HG02885 (cell line): Measurements from ENCODE around the gene MBP.

Source experiments
- ATAC-seq: cut with Tn5 transposase; IDR thresholded peaks from one replicate; pipeline ENCODE4 v1.9.1; 2021; ENCODE audit warnings: mild to moderate bottlenecking; ENCODE audit not compliant: unreplicated experiment, poor library complexity

MBP gene

GRCh38 chr18:77151772-77152520 is 19.4 kb upstream of the MBP start:
- ATAC-seq: no peak

- ATAC-seq: no peak
Measured at GRCh38 chr18:77151033-77151771, 18.6 kb upstream of the MBP start.

DNA sequence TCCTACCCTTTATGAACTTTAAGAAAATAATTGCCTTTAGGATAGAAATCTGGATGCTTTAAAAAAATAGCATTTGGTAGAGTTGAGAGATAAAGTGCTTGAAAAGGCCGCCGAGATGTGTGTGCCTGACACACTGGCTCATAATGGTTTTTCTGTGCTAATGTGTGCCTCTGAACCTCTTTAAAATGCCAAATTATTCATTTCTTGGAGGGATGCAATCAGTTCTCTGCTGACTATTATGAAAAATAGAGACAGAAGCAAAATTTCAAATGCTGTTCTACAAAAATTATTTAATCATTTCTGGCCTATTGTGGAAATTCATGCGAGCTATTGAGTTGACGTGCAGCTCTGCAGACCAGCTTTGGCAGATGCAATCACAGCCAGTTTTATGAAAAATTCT is 18.0 kb upstream of the MBP start:
- no peak for ATAC-seq

GRCh38 chr18:77148289-77148688 is 15.7 kb upstream of the MBP start:
- no peak for ATAC-seq

- no peak for ATAC-seq
Measured at GRCh38 chr18:77147418-77147852, 14.9 kb upstream of the MBP start.

DNA sequence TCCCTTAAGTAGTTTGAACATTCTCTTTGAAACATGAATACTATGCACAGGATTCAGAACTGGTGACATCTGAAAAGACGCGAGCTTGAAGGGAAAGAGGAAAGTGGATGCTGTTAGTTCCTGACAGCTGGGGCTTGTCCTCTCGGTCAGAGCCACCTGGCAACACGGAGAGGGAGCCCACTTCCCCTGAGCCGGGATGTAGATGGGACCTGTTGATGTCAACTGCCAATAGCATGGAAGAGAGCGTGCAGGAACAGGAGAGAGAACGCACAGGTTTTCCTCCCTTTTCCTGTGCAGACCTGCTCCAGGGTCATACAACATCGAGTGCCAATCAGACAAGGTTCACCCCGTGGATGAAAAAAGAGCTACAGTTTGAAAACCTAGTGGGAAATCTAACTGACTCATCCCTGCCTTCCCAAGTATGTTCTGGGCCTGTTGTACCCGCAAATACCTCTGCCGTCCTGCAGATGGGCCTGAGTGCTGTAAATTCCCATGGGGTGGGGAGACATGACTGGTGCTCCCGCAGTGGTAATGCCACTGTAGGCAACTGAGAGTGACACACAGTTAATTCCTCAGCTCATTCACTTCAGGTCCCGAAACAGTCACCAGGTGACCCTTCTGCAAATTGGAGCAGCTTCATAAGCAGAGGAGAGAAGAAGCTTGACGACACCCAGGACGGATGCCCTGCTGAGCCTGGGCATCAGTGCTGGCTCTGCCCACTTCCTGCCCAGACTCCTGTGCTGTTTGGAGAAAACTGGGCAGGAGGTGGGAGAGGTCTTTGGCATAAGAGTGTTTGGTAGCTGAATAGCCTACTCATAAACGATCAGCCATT is 13.9 kb upstream of the MBP start:
- ATAC-seq: no peak

DNA sequence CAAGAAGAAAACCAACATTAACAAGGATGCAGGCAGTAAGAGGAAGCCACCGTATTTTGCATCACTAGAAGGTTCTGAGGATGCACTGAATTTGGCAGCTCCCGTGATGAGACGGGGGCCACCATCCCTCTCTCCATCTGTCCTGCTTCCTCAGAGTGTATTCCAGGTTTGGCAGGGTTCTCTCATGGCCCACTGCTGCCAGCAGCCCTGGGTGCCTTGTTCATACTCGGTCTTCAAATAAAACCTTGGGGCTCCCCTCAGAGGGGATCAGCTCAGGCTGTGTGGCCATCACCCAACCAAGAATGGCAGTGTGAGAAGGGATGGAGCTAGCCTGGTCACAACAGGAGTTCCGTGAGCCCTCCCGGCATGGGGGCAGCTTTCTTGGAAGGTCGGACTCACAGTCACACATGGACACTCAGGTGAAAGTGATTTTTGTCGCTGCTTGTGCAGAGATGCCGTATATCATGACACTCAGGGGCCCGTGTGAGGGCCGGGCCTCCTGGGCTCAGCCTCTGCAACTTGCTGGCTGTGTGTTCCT is 12.8 kb upstream of the MBP start:
- ATAC-seq: no peak

DNA sequence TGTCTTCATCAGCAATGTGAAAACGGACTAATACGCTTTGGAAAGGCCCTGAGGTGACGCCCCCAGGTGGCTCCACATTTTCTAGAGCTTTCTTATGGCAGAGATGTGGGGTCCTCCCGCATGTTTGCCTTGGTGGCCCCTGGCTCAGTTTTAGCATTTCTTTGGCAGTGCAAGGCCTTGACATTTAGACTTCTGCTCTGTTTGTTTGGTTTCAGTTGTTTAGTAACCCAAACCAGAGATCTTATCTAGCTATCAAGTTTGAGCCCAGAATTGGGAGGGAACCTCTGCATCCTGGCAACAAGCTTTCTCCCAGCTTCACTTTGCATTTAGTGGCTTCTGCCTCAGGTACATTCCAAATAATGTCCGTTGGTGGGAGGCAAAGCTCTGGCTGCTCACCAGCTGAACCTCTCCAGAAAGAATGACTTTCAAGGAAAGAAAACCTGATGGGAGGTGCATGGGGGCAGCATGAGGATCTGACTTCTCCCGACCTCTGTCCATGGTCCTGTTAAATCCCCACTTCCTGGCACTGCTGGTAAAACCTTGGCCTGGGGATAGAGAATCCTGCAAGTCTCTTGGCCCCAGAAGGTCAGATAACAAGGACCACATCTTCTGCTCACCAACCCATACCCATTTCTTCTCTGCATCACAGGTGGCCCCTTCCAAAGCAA is 12.0 kb upstream of the MBP start:
- ATAC-seq: no peak

DNA sequence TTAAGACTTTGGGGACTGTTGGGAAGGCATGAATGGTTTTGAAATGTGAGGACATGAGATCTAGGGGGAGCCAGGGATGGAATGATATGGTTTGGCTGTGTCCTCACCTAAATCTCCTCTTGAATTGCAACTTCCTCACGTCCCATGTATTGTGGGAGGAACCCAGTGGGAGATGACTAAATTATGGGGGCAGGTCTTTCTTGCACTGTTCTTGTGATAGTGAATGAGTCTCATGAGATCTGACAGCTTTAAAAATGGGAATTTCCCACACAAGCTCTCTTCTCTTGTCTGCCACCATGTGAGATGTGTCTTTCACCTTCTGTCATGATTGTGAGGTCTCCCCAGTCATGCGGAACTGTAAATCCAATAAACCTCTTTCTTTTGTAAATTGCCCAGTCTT is 11.5 kb upstream of the MBP start:
- ATAC-seq: no peak

- no peak for ATAC-seq
Measured at GRCh38 chr18:77143196-77143595, 10.6 kb upstream of the MBP start.

GRCh38 chr18:77141401-77142118 is 9.0 kb upstream of the MBP start:
- no peak for ATAC-seq

GRCh38 chr18:77140439-77141109 is 8.0 kb upstream of the MBP start:
- ATAC-seq: peak; percentile 57

- no peak for ATAC-seq
Measured at GRCh38 chr18:77140030-77140429, 7.4 kb upstream of the MBP start.

DNA sequence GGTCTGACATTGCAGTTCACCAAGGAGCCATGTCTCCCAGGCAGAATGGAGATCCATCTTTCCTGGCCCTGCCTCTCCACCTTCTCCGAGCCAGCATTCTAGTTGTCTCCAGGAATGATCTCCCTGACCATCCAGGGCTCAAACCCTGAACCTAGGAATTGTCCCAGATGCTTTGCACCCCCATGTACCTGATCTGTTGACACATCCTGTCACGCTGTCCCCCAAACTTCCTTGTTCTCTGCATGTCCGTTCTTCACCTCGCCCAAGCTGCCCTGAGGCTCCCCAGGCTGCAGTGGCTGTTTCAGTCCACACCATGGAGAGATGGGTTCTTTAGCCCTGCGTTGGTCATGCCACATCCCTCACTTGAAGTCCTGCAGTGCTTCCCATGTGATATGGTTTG is 7.0 kb upstream of the MBP start:
- no peak for ATAC-seq

DNA sequence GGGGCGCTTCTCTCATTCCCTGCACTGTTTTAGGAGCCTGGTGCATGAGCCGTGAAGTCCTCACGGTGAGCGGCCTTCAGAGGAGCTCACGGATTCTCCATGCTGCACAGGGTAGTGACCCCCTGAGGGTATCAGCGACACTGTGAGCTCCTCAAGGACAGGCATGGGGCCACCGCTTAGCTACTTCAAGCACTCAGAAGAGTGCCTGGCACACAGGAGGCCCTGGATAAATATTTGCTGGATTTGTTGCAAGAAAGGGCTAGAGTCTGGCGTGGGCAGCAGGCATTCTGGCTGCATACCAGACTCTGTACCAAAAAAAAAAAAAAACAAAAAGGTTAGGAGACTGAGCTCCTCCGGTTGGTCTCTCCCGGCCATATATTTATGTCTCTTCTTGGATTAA is 5.7 kb upstream of the MBP start:
- ATAC-seq: no peak

GRCh38 chr18:77137851-77138250 is 5.3 kb upstream of the MBP start:
- ATAC-seq: no peak

GRCh38 chr18:77136871-77137665 is 4.5 kb upstream of the MBP start:
- ATAC-seq: no peak

DNA sequence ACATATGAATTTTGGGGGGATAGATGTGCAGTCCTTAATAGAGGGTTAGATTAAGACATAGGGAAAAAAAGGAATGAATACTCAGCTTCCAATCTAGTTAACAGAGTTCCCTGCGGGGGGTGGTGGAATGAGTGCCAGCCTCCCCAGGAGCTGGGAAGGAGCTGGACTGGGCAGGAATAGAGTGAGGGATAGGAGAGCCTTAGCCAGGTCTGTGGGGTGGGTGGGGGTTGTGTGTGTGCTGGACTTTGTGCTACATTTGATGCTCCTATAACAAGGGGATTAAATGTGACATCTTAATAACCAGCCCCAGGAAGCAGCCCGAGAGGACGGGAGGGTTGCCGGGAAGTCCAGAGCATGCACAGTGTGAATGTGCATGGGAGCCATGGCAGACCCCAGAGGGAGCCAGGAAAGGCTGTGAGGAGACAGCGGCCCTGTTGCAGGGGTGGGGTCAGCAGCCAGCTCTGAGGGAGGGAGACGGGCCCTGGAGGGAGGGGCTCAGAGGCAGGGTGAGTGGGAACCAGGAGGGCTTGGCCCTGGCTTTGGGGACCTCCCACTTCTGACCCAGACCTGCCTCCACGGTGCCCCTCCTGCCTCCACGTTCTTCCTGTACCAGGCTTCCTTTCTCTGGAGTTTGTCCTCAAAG is 3.6 kb upstream of the MBP start:
- no peak for ATAC-seq
